H1 (cell line): ENCODE data around the gene YAP1.

Experiments
- CTCF ChIP-seq, 3 experiments: IDR thresholded peaks; 1 replicate in 2 of 3; 2 replicates in 1 of 3; pipeline versions ENCODE4 v1.5.1 to v1.6.1; 2011; ENCODE audit warnings: low read length in 3 of 3, mild to moderate bottlenecking in 3 of 3, inconsistent platforms in 2 of 3, low read depth in 1 of 3, moderate library complexity in 1 of 3; ENCODE audit not compliant: insufficient read depth in 1 of 3; ENCODE audit errors: control extremely low read depth in 1 of 3
- EZH2 ChIP-seq: fragments of 200-600 bp; sonication (generic); IDR thresholded peaks from 2 replicates; pipeline ENCODE4 v1.7.1; 2012; ENCODE audit warnings: low read depth, mild to moderate bottlenecking, moderate library complexity, low read length, inconsistent platforms; ENCODE audit not compliant: severe bottlenecking
- RAD21 ChIP-seq, 2 experiments: IDR thresholded peaks in 1 of 2; conservative IDR thresholded peaks in 1 of 2; 2 replicates each; pipeline ENCODE4 v1.6.1; 2011; ENCODE audit warnings: low read depth in 2 of 2, low read length in 2 of 2, improper control_type of control experiment in 1 of 2, inconsistent platforms in 1 of 2, mild to moderate bottlenecking in 1 of 2, moderate library complexity in 1 of 2

GRCh38 chr11:102147015-102147414 is 36.8 kb downstream of the YAP1 start:
- no peak for TF ChIP-seq EZH2
- no peak for TF ChIP-seq CTCF (IDR thresholded peaks at IDR 0.05; ENCODE audit: control extremely low read depth in 1 of 3, insufficient read depth in 1 of 3, low read depth in 1 of 3, low read length in 3 of 3)
- TF ChIP-seq RAD21 (IDR thresholded peaks at IDR 0.05 in 1 of 2, conservative IDR thresholded peaks at IDR 0.05 in 1 of 2; ENCODE audit: low read depth in 2 of 2, low read length in 2 of 2): no peak
